GM21367 (cell line): Measurements from ENCODE around the gene TMEFF1.

Source experiments
- ATAC-seq: cut with Tn5 transposase; IDR thresholded peaks from one replicate; pipeline ENCODE4 v1.9.1; 2021; ENCODE audit not compliant: unreplicated experiment

TMEFF1 gene

GRCh38 chr9:100573655-100574260 lies 100.8 kb downstream of the TMEFF1 start:
- no peak for ATAC-seq

DNA sequence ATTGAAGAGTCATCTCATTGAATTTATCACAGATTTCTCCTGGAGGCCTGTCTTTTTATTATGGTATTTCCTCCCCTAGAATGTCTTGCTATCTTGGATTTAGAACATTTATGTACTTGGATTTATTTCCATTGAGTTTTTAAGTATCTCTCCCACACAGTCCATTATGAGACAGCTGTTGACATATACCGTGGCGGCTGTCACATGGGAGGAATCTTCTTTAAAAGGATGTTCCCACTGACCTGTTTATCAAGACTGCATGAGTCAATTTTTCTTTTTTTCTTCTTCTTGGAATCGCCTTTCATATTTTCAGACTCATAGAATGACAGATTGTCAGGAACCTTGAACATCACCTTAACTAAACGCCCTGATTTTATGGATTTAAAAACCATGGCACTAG lies 102.1 kb downstream of the TMEFF1 start:
- ATAC-seq = no peak

- ATAC-seq = no peak
These were observed 102.9 kb downstream of the TMEFF1 start for GRCh38 chr9:100575765-100576386.

DNA sequence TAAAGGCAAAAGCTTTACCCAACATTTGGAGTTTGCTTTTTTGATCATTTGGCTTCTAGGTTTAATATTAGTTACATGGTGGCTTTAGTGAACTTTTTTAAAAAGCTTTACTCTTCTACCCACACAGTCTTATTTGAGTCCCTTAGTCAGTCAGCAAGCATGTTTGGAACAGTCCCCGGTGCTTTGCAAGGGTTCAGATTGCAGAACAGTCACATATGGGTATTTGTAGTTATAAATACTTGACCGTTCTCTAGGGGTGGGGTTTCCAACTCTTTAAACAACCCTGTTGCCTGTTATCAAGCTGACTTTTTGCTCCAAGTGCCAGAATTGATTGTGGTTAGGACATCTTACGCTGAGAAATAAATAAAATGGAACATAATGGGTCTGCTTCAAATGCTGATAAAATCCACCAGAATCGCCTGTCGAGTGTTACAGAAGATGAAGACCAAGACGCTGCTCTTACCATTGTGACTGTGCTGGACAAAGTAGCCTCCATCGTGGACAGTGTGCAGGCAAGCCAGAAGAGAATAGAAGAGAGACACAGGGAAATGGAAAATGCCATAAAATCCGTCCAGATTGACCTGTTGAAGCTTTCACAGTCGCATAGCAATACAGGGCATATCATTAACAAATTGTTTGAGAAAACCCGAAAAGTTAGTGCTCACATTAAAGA lies 105.0 kb downstream of the TMEFF1 start, which contains the start of gene CAVIN4:
TSS of gene CAVIN4 (plus strand) at position 304 of the 673 bp plus-strand sequence. CDS start at position 369, 65 bp downstream.
- ATAC-seq = no peak

GRCh38 chr9:100578610-100579009 lies 105.7 kb downstream of the TMEFF1 start:
- ATAC-seq = no peak

- no peak for ATAC-seq
These were observed 106.7 kb downstream of the TMEFF1 start for GRCh38 chr9:100579665-100580064.

DNA sequence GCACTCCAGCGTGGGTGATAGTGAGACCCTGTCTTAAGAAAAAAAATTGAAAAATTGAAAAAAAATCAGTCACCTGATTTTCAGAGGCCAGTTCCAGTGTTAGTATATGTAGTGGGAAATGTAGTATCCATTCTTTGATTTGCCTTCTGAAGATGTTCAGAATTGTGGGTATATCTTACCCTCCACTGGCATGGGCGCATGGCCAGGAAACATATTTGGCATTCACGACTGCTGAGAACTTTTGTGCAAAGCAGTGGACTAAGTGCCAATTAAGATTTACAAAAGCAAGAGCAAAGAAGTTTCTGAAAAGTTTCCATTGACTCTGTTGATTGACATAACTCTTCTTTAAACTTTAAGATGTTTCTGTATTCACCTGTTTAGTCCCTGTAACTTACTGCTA lies 107.3 kb downstream of the TMEFF1 start:
- no peak for ATAC-seq

- ATAC-seq = no peak
These were observed 108.1 kb downstream of the TMEFF1 start for GRCh38 chr9:100581081-100581480.

DNA sequence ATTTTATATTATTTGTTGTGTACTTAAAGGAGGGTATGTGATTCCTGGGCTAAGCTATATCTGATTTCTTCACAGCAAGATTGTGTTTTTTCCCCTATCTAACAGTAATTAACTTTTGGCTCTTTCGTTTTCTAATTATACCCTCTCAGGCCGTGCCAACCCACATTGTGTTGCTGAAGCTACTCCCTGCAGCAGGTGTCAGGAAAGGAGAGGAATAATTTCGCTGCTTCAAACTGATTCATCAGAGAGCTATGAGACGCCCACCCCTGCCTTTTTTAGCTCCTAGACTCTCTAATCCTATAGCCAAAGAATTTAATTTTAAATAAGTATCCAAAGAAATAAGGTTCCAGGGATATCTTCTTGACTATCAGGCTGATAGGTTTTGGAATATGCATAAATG lies 108.7 kb downstream of the TMEFF1 start:
- no peak for ATAC-seq

GRCh38 chr9:100583014-100583802 lies 110.3 kb downstream of the TMEFF1 start:
- ATAC-seq = no peak

DNA sequence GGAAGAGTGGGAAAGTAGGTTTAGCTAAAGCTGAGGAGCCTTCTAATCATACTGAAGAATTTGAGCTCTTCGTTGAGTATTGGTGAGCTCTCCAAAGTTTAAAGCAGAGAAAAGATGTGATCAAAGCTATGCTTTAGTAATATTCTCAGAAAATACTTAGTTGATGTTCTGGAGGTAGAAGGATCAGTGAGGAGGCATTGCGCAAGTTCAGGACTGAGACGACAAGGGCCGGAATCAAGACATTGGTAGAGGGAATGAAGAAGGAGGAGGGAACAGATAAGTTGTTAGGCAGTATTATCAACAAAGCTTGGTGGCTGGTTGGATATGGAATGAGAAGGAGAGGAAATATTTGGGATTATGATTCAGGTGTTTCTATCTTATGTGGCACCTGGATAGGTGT lies 112.0 kb downstream of the TMEFF1 start:
- ATAC-seq = no peak

- no peak for ATAC-seq
These were observed 113.1 kb downstream of the TMEFF1 start for GRCh38 chr9:100586093-100586492.

- ATAC-seq = no peak
These were observed 114.4 kb downstream of the TMEFF1 start for GRCh38 chr9:100587375-100587774.

DNA sequence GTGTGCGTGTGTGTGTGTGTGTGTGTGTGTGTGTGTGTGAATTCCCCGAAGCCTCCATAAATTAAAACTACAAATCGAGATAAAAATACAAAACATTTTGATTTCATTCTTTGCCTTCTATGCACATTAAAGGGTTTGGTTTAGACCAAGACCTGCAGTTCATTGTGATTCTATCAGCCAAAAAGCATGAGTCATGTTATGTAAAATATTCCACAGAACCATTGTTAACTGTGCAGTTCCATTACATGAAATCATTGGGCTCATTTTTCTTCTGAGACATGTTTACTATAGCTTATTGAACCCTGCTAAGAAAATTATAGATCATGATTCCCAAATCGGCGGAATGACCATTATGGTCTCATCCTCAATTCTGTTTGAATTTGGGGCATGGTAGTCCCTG lies 116.6 kb downstream of the TMEFF1 start:
- ATAC-seq = no peak

DNA sequence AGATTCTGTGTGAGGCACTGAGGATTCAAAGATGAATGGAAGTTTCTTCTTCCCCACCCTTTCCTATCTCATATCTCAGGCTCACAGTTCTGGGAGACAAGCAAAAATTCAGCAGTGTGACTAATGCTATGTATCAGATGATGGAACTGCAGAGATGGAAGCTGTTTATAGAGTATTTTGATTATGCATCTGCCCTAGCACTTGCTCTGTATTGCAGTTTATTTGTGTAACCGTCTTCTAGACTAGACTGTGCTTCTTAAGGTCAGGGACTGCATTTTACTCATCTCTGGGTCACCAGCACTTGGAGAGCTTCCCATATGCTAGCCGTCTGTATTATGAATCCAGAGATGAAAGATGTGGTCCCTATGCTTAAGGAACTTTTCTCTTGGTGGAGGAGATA lies 117.5 kb downstream of the TMEFF1 start:
- no peak for ATAC-seq

GRCh38 chr9:100591139-100591538 lies 118.2 kb downstream of the TMEFF1 start:
- no peak for ATAC-seq

DNA sequence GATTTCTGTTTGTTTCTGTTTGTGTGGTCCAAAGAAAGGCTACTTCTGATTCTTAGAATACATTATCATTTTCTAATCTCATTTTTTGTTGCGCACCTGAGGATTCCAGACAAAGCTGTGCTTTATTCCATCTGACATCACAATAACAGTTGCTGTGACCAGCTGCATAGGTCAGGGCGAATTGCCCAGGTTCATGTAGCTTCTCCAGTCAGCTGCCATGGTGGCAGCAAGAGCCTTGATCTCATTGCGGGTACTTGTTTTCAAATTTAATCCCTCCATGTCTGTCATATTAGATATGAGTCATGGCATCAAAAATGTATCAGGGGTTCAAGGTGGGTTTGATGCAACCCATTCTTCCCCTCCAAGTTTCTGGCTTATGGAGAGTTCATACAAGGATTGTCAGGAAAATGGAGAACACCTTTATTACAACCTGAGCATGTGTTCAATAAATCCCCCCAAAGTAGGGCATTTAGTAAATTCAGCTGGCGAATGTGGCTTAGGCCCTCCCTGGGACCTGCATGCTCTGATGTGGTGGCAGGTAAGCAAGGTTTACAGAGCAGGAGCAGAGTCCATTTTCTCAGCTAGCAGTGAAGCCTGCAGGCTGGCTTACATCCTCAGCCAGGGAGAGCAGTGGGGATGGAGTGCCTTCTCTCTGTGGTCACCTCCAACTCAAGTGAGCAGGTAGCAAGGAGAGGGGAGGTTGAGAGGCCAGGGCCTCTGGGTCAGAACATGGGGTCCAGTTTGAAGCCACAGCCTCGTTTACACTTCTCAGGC lies 118.9 kb downstream of the TMEFF1 start:
- no peak for ATAC-seq

- peak; percentile 39 for ATAC-seq
These were observed 122.6 kb downstream of the TMEFF1 start for GRCh38 chr9:100595391-100596199.

DNA sequence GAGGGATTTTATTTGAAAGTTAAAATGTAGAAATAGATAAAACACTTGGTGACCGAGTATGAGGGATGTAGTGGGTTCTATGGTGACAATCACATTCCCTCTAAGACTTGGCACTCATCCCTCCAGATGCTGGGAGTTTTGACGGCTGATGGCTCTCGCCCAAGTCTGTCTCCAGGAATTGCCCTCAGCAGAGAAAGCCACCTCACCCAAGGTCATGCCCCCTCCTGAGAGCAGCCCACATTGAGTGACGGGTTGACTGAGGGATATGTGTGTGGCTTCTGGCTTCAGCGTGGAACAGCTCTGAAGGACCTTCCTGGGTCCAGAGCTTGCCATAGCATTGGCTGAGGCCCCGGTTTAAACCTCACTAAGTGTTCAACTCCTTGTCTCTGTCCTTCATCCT lies 124.3 kb downstream of the TMEFF1 start:
- ATAC-seq = no peak

DNA sequence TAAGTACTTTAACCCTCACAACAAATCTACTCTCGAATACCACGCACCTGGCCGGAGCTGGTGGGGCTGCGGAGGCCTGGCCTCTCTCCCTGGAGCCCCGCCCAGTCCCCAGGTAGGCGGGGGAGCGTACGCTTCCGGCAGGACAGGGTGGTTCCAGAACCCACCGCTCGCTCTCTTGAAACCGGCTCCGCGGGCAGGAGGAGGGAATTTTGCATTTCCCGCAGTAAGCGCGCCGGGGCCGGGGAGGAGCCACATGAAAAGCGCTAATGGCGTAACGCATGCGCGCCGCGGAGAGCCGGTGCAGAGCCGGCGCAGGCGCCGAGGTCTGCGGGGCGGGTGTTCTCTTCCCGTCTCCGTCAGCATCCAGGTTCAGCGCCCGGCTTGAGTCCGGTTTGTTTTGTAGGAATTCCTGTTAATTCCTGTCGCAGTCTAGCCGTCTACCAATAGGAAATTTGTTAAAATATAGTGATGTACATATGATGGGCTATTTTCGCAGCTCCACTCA lies 125.7 kb downstream of the TMEFF1 start:
- peak; percentile 60 for ATAC-seq
